ENCODE results near the gene CPM. TPM values are rescaled to one million over a fixed set of nuclear protein-coding genes. Genes with fewer than 3 reads are reported as not detected.

Gene CPM
- 1 to 10 TPM; 1.6 to 2.7 (median 2.1) TPM for total RNA-seq
- total RNA-seq (2013): 2.2 TPM
- 0.79 to 53.0 (median 1.7) reads per million in 29 experiments for total RNA-seq

- CTCF ChIA-PET: interaction anchor here in 1 of 2 donors (0.5 kb wide), 1 partner anchor 139 kb away, joined by 5 read pairs; no protein-coding TSS in a partner anchor
- Histone ChIP-seq H3K9me3 (no peaks in the 10 kb centered on the region), H3K4me3 (ENCODE audit: control insufficient read depth in 1 of 2, extremely low read depth in 1 of 2, low read length in 1 of 2) (peak within 1 kb of the TSS; percentile 53 to 63), H3K27ac (ENCODE audit: low read length) (no peak within 1 kb of the TSS), H3K36me3 (ENCODE audit: control insufficient read depth in 2 of 2, extremely low read depth in 1 of 2, insufficient read depth in 1 of 2, low read length in 1 of 2) (no peaks in the 10 kb centered on the region), H3K27me3 (replicated peaks in 1 of 2; ENCODE audit: control insufficient read depth in 2 of 2, extremely low read depth in 1 of 2, insufficient read depth in 2 of 2, low read length in 1 of 2) (peaks cover 4 to 16% of the 10 kb centered on the region in 2 experiments), H3K4me1 (ENCODE audit: control insufficient read depth in 1 of 2, extremely low read depth in 1 of 2, insufficient read depth in 2 of 2, low read length in 2 of 2) (peaks cover 6 to 8% of the 10 kb centered on the region in 2 experiments)
- Mint-ChIP-seq H3K4me1 (peaks cover 7 to 11% (median 8%) of the 10 kb centered on the region in 3 donors), H3K36me3 (no peaks in the 10 kb centered on the region), H3K4me3 (peak within 1 kb of the TSS; percentile 79 to 86 (median 85)), H3K27me3 (peaks cover 14 to 15% of the 10 kb centered on the region in 2 donors), H3K27ac (peak within 1 kb of the TSS in 1 of 2 donors; percentile 23), H3K9me3 (no peaks in the 10 kb centered on the region)
- POLR2A ChIA-PET: no interaction called here
- 4% methylated on average over 95 of the region's 96 CpGs for WGBS (ENCODE audit: insufficient coverage)
- peak; percentile 26 to 78 (median 52) for DNase-seq
- ATAC-seq (replicated peaks in 1 of 4): peak; percentile 97 to 98 (median 98)
These were observed at the start of gene CPM for GRCh38 chr12:68932961-68933893. CPM (minus strand) TSS chr12:68933171; CDS start chr12:68932837, 334 bp downstream.

GRCh38 chr12:68981516-68981915 is 48.5 kb upstream of the CPM start:
- Histone ChIP-seq H3K4me1 (ENCODE audit: control insufficient read depth in 1 of 2, extremely low read depth in 1 of 2, insufficient read depth in 2 of 2, low read length in 2 of 2) (no peaks in the 10 kb centered on the region), H3K4me3 (ENCODE audit: control insufficient read depth in 1 of 2, extremely low read depth in 1 of 2, low read length in 1 of 2) (no peak overlapping the region), H3K27me3 (replicated peaks in 1 of 2; ENCODE audit: control insufficient read depth in 2 of 2, extremely low read depth in 1 of 2, insufficient read depth in 2 of 2, low read length in 1 of 2) (peaks cover 0 to 5% of the 10 kb centered on the region in 2 experiments), H3K9me3 (no peaks in the 10 kb centered on the region), H3K27ac (ENCODE audit: low read length) (no peak overlapping the region), H3K36me3 (ENCODE audit: control insufficient read depth in 2 of 2, extremely low read depth in 1 of 2, insufficient read depth in 1 of 2, low read length in 1 of 2) (no peaks in the 10 kb centered on the region)
- DNase-seq (no peak), ATAC-seq (replicated peaks in 1 of 4) (no peak)
- 60% methylated on average over 1 of the region's 4 CpGs for WGBS (ENCODE audit: insufficient coverage)
- ChIA-PET POLR2A (no interaction called here), CTCF (no interaction called here)
- Mint-ChIP-seq H3K9me3 (peaks cover 8 to 19% (median 13%) of the 10 kb centered on the region in 3 donors), H3K27me3 (peaks cover 3 to 8% of the 10 kb centered on the region in 2 donors), H3K27ac (no peak overlapping the region), H3K4me3 (no peak overlapping the region), H3K4me1 (no peaks in the 10 kb centered on the region), H3K36me3 (no peaks in the 10 kb centered on the region)

DNA sequence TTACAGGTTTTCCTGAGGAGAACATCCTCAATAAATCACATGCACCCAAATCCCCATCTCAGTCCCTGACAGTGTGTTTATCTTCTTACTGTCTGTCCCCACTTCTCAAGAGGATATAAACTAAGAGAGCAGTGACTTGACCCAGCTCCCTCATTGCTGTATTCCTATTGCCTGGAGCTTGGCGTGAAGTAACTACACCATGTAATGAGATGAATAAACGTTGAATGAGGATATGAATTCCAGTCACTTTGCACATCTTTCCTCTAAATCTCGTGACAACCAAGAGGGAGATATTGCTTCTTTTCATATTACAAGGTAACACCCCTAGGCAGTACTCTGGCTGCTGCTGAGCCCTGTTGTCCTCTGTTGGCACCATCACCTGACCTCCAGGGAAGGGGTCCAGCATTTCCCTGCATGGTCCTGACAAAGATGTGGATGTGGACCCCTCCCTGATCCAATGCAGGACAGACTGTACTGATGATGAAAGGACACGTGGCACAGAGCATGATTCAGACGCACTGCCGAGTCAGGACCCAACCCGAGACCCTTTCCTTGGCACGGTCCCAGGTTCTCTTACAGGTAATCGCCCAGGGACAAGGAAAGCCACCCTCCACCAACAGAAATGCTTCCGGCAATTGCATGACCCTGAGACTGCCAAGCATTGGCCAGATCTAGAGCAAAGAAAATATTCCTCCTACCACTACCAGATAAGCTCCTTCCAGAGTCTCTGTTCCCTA is 47.7 kb upstream of the CPM start:
- ChIA-PET POLR2A (no interaction called here), CTCF (no interaction called here)
- peaks cover 3 to 8% of the 10 kb centered on the region in 2 donors for H3K27me3 Mint-ChIP-seq

DNA sequence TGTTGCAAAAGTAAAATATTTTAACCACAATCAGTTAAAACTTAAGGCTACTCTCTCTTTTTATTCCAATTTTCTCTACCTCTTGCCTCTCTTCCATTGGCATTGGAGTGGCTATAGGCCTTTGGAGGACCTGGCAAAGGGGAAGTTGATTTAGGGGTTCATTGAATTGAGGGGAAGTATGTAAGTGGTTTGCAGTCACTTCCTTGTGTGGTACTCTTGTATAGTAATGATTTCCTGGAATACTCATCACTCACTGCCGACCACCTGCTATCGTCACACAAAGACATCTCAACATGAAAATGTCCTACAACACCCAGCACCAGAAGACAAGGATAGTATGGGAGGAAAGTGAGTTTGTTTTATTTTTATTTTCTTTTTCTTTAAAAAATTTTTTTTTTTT is 45.7 kb upstream of the CPM start:
- H3K27ac Mint-ChIP-seq: no peak overlapping the region
- H3K4me1 Mint-ChIP-seq: no peaks in the 10 kb centered on the region
- DNase-seq (no peak), ATAC-seq (replicated peaks in 1 of 4) (no peak)
- H3K36me3 Mint-ChIP-seq: no peaks in the 10 kb centered on the region
- POLR2A ChIA-PET: no interaction called here
- no peak overlapping the region for H3K4me3 Mint-ChIP-seq
- no peaks in the 10 kb centered on the region for H3K4me1 ChIP-seq (ENCODE audit: control insufficient read depth in 1 of 2, extremely low read depth in 1 of 2, insufficient read depth in 2 of 2, low read length in 2 of 2)
- H3K4me3 ChIP-seq (ENCODE audit: control insufficient read depth in 1 of 2, extremely low read depth in 1 of 2, low read length in 1 of 2): no peak overlapping the region
- CTCF ChIA-PET: no interaction called here
- H3K36me3 ChIP-seq (ENCODE audit: control insufficient read depth in 2 of 2, extremely low read depth in 1 of 2, insufficient read depth in 1 of 2, low read length in 1 of 2): no peaks in the 10 kb centered on the region
- peaks cover 8 to 12% (median 12%) of the 10 kb centered on the region in 3 donors for H3K9me3 Mint-ChIP-seq
- H3K9me3 ChIP-seq: no peaks in the 10 kb centered on the region
- WGBS (ENCODE audit: insufficient coverage): no CpG with 5 or more reads among the region's 2 CpGs
- peaks cover 3 to 8% of the 10 kb centered on the region in 2 donors for H3K27me3 Mint-ChIP-seq
- no peak overlapping the region for H3K27ac ChIP-seq (ENCODE audit: low read length)
- peaks cover 0 to 5% of the 10 kb centered on the region in 2 experiments for H3K27me3 ChIP-seq (replicated peaks in 1 of 2; ENCODE audit: control insufficient read depth in 2 of 2, extremely low read depth in 1 of 2, insufficient read depth in 2 of 2, low read length in 1 of 2)

More for the DNA sequence above, 47.7 kb upstream of the CPM start:
- DNase-seq: no peak
- Mint-ChIP-seq H3K4me3 (no peak overlapping the region), H3K4me1 (no peaks in the 10 kb centered on the region), H3K36me3 (no peaks in the 10 kb centered on the region), H3K27ac (no peak overlapping the region), H3K9me3 (peaks cover 8 to 19% (median 13%) of the 10 kb centered on the region in 3 donors)
- no peak for ATAC-seq (replicated peaks in 1 of 4)
- peaks cover 0 to 5% of the 10 kb centered on the region in 2 experiments for H3K27me3 ChIP-seq (replicated peaks in 1 of 2; ENCODE audit: control insufficient read depth in 2 of 2, extremely low read depth in 1 of 2, insufficient read depth in 2 of 2, low read length in 1 of 2)
- WGBS (ENCODE audit: insufficient coverage): 85% methylated on average over 8 of the region's 10 CpGs
- H3K4me3 ChIP-seq (ENCODE audit: control insufficient read depth in 1 of 2, extremely low read depth in 1 of 2, low read length in 1 of 2): no peak overlapping the region
- H3K4me1 ChIP-seq (ENCODE audit: control insufficient read depth in 1 of 2, extremely low read depth in 1 of 2, insufficient read depth in 2 of 2, low read length in 2 of 2): no peaks in the 10 kb centered on the region
- H3K27ac ChIP-seq (ENCODE audit: low read length): no peak overlapping the region
- H3K36me3 ChIP-seq (ENCODE audit: control insufficient read depth in 2 of 2, extremely low read depth in 1 of 2, insufficient read depth in 1 of 2, low read length in 1 of 2): no peaks in the 10 kb centered on the region
- no peaks in the 10 kb centered on the region for H3K9me3 ChIP-seq

GRCh38 chr12:68977909-68978610 is 45.1 kb upstream of the CPM start:
- Mint-ChIP-seq H3K4me1 (no peaks in the 10 kb centered on the region), H3K4me3 (no peak overlapping the region), H3K27ac (no peak overlapping the region), H3K36me3 (no peaks in the 10 kb centered on the region), H3K27me3 (peaks cover 3 to 8% of the 10 kb centered on the region in 2 donors), H3K9me3 (peaks cover 6 to 7% (median 6%) of the 10 kb centered on the region in 3 donors)
- no peaks in the 10 kb centered on the region for H3K9me3 ChIP-seq
- no peak overlapping the region for H3K27ac ChIP-seq (ENCODE audit: low read length)
- ChIA-PET POLR2A (no interaction called here), CTCF (no interaction called here)
- peaks cover 0 to 5% of the 10 kb centered on the region in 2 experiments for H3K27me3 ChIP-seq (replicated peaks in 1 of 2; ENCODE audit: control insufficient read depth in 2 of 2, extremely low read depth in 1 of 2, insufficient read depth in 2 of 2, low read length in 1 of 2)
- no peak for ATAC-seq (replicated peaks in 1 of 4)
- no peak overlapping the region for H3K4me3 ChIP-seq (ENCODE audit: control insufficient read depth in 1 of 2, extremely low read depth in 1 of 2, low read length in 1 of 2)
- WGBS (ENCODE audit: insufficient coverage): 100% methylated on average over 1 of the region's 1 CpG
- no peak for DNase-seq
- H3K4me1 ChIP-seq (ENCODE audit: control insufficient read depth in 1 of 2, extremely low read depth in 1 of 2, insufficient read depth in 2 of 2, low read length in 2 of 2): no peaks in the 10 kb centered on the region
- no peaks in the 10 kb centered on the region for H3K36me3 ChIP-seq (ENCODE audit: control insufficient read depth in 2 of 2, extremely low read depth in 1 of 2, insufficient read depth in 1 of 2, low read length in 1 of 2)

DNA sequence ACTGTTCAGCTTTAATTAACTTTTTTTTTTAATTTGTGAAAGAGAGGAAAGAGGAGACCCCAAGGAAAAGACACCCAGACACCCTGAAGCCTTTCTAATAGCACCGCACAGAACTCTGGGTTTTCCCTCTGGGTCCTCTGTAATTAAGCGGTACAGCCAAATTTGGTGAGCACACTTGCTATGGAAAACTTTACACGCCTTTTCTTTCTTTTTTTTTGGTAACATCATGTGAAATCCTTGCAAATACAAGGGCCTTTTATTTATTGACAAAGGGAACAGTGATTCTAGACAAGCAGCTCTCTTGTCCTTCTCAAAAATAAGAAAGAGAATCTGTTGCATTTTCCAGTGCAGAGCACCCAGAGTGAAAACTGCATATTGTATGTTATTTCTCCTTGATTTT is 44.4 kb upstream of the CPM start:
- no peaks in the 10 kb centered on the region for H3K36me3 Mint-ChIP-seq
- no peak overlapping the region for H3K4me3 Mint-ChIP-seq
- ATAC-seq (replicated peaks in 1 of 4) (no peak), DNase-seq (no peak)
- Histone ChIP-seq H3K36me3 (ENCODE audit: control insufficient read depth in 2 of 2, extremely low read depth in 1 of 2, insufficient read depth in 1 of 2, low read length in 1 of 2) (no peaks in the 10 kb centered on the region), H3K27ac (ENCODE audit: low read length) (no peak overlapping the region), H3K27me3 (replicated peaks in 1 of 2; ENCODE audit: control insufficient read depth in 2 of 2, extremely low read depth in 1 of 2, insufficient read depth in 2 of 2, low read length in 1 of 2) (peaks cover 0 to 5% of the 10 kb centered on the region in 2 experiments), H3K4me1 (ENCODE audit: control insufficient read depth in 1 of 2, extremely low read depth in 1 of 2, insufficient read depth in 2 of 2, low read length in 2 of 2) (no peaks in the 10 kb centered on the region), H3K9me3 (no peaks in the 10 kb centered on the region), H3K4me3 (ENCODE audit: control insufficient read depth in 1 of 2, extremely low read depth in 1 of 2, low read length in 1 of 2) (no peak overlapping the region)
- peaks cover 0 to 5% (median 0%) of the 10 kb centered on the region in 3 donors for H3K9me3 Mint-ChIP-seq
- H3K27me3 Mint-ChIP-seq: peaks cover 3 to 8% of the 10 kb centered on the region in 2 donors
- H3K4me1 Mint-ChIP-seq: no peaks in the 10 kb centered on the region
- no CpG with 5 or more reads among the region's 3 CpGs for WGBS (ENCODE audit: insufficient coverage)
- ChIA-PET POLR2A (no interaction called here), CTCF (interaction anchor here in 1 of 2 donors (0.6 kb wide), 1 partner anchor 16 kb away, joined by 3 read pairs; no protein-coding TSS in a partner anchor)
- no peak overlapping the region for H3K27ac Mint-ChIP-seq
